Hematopoietic multipotent progenitor cell treated with erythropoietin and hydrocortisone succinate and interleukin-3 and kit ligand, for 4 days (in vitro differentiated cells): ENCODE data around the gene EIF1AD.
A peak's percentile ranks its signal among the peaks of the same experiment; 100 is the strongest.
"Not testable (repeated sequence)": the region's sequence is repeated elsewhere in the genome, so short reads cannot be mapped to it uniquely, and the experiment has no call there.

Experiments used
- DNase-seq: peaks from one replicate; pipeline ENCODE4 v3.0.0-alpha.2; 2015

EIF1AD gene

GRCh38 chr11:66020618-66021357 is 18.8 kb upstream of the EIF1AD start:
- peak; percentile 91 for DNase-seq

GRCh38 chr11:66020212-66020611 is 18.3 kb upstream of the EIF1AD start:
- no peak for DNase-seq

- no peak for DNase-seq
These were observed 15.4 kb upstream of the EIF1AD start for GRCh38 chr11:66017321-66017720.

- no peak for DNase-seq
These were observed 14.8 kb upstream of the EIF1AD start for GRCh38 chr11:66016793-66017177.

- no peak for DNase-seq
These were observed 14.2 kb upstream of the EIF1AD start for GRCh38 chr11:66015936-66016792.

- DNase-seq: no peak
These were observed 13.5 kb upstream of the EIF1AD start for GRCh38 chr11:66015454-66015881.

GRCh38 chr11:66014804-66015453 is 13.0 kb upstream of the EIF1AD start:
- DNase-seq: no peak

- no peak for DNase-seq
These were observed 11.8 kb upstream of the EIF1AD start for GRCh38 chr11:66013762-66014100.

GRCh38 chr11:66012946-66013761 is 11.2 kb upstream of the EIF1AD start:
- peak; percentile 57 for DNase-seq

GRCh38 chr11:66012371-66012945 is 10.5 kb upstream of the EIF1AD start:
- no peak for DNase-seq

GRCh38 chr11:66011785-66012303 is 9.9 kb upstream of the EIF1AD start, which contains the start of gene CST6:
TSS of gene CST6 (plus strand) at chr11:66012008. CDS start at chr11:66012045, 37 bp downstream.
- peak; percentile 35 for DNase-seq

- DNase-seq: no peak
These were observed 9.4 kb upstream of the EIF1AD start for GRCh38 chr11:66011239-66011784.

- not testable (repeated sequence) for DNase-seq
These were observed 8.1 kb upstream of the EIF1AD start for GRCh38 chr11:66010036-66010435.

- DNase-seq: no peak
These were observed 6.6 kb upstream of the EIF1AD start for GRCh38 chr11:66008468-66009101.

- DNase-seq: no peak
These were observed 6.1 kb upstream of the EIF1AD start for GRCh38 chr11:66008095-66008467.

GRCh38 chr11:66007201-66007634 is 5.3 kb upstream of the EIF1AD start:
- peak; percentile 25 for DNase-seq

- DNase-seq: no peak
These were observed 4.9 kb upstream of the EIF1AD start for GRCh38 chr11:66006891-66007176.

GRCh38 chr11:66006134-66006890 is 4.4 kb upstream of the EIF1AD start:
- no peak for DNase-seq

GRCh38 chr11:66004186-66004585 is 2.2 kb upstream of the EIF1AD start:
- no peak for DNase-seq

- DNase-seq: no peak
These were observed 1.3 kb upstream of the EIF1AD start for GRCh38 chr11:66003291-66003690.
